ENCODE results near the gene NR2F1-AS1.
"Not testable (repeated sequence)": the region's sequence is repeated elsewhere in the genome, so short reads cannot be mapped to it uniquely, and the experiment has no call there.

NR2F1-AS1 gene

DNA sequence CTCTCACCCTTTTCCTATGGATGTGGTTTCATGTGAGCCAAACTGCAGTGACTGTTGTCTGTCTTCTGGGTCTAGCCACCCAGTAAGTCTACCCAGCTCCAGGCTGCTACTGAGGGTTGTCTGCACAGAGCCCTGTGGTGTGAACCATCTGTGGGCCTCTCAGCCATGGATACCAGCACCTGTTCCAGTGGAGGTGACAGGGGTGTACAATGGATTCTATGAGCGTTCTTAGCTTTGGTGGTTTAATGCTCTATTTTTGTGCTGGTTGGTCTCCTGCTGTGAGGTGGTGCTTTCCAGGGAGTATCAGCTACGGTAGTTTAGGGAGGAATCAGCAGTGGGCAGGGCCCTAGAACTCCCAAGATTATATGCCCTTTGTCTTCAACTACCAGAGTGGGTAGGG lies 186.7 kb downstream of the NR2F1-AS1 start:
- ChIA-PET POLR2A (ENCODE audit: low non-redundant PET) (no interaction called here), CTCF (no interaction called here)
- no peak overlapping the region for H3K27ac ChIP-seq
- no peak for DNase-seq (ENCODE audit: low spot score)
- no peak for TF ChIP-seq CTCF (conservative IDR thresholded peaks at IDR 0.05; ENCODE audit: low read depth)

- DNase-seq (ENCODE audit: low spot score); CTCF ChIA-PET; H3K27ac ChIP-seq; POLR2A ChIA-PET (ENCODE audit: low non-redundant PET): not testable (repeated sequence)
These were observed 189.8 kb downstream of the NR2F1-AS1 start for GRCh38 chr5:93391169-93391568.

DNA sequence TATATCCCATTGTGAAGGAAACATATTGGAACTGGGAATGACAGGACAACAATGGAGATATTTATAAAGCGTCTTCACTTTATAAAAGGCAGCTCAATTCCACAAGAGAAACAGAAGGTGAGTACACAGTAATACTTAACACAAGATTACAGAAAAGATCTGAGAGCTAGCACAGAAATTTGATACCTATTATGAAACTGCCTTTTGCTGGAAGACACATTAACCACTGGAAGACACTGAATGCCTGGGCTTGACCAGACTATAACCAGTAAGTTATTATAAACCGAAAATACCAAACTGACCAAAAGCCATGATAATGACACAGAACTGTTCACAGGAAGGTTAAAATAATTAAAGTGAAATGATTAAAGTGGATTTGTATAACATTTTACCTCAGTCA lies 195.4 kb downstream of the NR2F1-AS1 start:
- no peak for DNase-seq (ENCODE audit: low spot score)
- POLR2A ChIA-PET (ENCODE audit: low non-redundant PET) = no interaction called here
- TF ChIP-seq CTCF (conservative IDR thresholded peaks at IDR 0.05; ENCODE audit: low read depth) = no peak

DNA sequence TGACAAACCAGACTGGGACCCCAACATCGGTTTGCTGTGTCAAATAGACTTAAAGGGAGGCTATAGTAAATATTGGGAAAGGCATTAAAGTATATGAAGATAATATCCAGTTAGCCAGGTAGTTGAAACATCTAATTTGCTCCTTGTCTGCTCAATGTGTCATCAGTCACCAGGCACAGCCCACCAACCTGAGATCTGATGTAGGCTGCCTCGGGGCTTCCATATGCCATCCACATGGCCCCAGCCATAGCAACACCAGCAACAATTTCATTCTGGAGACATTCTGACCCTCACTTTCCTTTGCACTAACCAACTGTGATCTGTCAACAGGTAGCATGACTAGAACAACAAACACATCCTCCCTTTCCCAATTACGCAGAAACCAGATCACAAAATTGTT lies 196.0 kb downstream of the NR2F1-AS1 start:
- POLR2A ChIA-PET (ENCODE audit: low non-redundant PET) = no interaction called here
- CTCF ChIA-PET = no interaction called here
- no peak for TF ChIP-seq CTCF (conservative IDR thresholded peaks at IDR 0.05; ENCODE audit: low read depth)
- no peak for DNase-seq (ENCODE audit: low spot score)
- H3K27ac ChIP-seq = no peak overlapping the region

More for the DNA sequence above, 195.4 kb downstream of the NR2F1-AS1 start:
- no peak overlapping the region for H3K27ac ChIP-seq
- CTCF ChIA-PET = no interaction called here

DNA sequence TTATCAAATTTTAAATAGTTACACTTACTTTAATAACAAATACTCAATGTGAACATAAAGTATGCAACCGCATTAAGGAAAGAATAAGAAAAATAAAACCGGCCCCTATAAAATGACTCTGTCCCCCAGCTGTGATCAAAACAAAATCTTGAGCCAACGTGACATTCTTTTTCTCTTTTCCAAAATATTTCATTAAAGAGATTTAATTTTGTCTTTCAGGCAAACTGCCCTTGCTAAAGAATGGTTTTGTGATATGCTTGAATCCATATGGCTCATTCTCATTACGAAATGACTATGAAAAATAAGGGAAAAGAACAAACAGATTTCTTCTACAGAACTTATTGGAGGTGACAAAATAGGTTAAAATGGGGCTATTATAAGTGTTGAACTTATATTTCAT lies 197.0 kb downstream of the NR2F1-AS1 start:
- POLR2A ChIA-PET (ENCODE audit: low non-redundant PET) = no interaction called here
- no peak for TF ChIP-seq CTCF (conservative IDR thresholded peaks at IDR 0.05; ENCODE audit: low read depth)
- H3K27ac ChIP-seq = no peak overlapping the region
- CTCF ChIA-PET = no interaction called here
- no peak for DNase-seq (ENCODE audit: low spot score)

GRCh38 chr5:93382188-93382825 lies 198.7 kb downstream of the NR2F1-AS1 start:
- no peak for TF ChIP-seq CTCF (conservative IDR thresholded peaks at IDR 0.05; ENCODE audit: low read depth)
- POLR2A ChIA-PET (ENCODE audit: low non-redundant PET) = no interaction called here
- DNase-seq (ENCODE audit: low spot score) = no peak
- H3K27ac ChIP-seq = no peak overlapping the region
- CTCF ChIA-PET = interaction anchor here (0.6 kb wide), 1 partner anchor 34 kb away, joined by 3 read pairs; no protein-coding TSS in a partner anchor

DNA sequence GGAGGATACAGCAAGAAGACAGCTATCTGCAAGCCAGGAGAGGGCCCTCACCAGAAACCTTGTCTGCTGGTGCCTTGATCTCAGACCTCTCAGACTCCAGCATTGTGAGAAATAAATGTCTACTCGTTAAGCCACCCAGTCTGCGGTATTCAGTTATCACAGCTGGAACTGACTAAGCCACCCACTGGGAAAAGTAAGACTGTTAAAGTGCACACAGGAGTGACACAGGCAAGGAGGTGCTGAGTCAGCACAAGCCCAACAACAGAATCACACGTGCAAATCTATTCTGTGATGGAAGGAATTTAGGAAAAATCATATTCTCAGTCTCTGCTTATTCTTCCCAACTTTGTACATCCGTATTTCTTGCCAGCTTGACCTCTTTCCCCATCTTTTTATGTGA lies 200.0 kb downstream of the NR2F1-AS1 start:
- H3K27ac ChIP-seq = no peak overlapping the region
- no peak for TF ChIP-seq CTCF (conservative IDR thresholded peaks at IDR 0.05; ENCODE audit: low read depth)
- ChIA-PET POLR2A (ENCODE audit: low non-redundant PET) (no interaction called here), CTCF (no interaction called here)
- no peak for DNase-seq (ENCODE audit: low spot score)
